Lower lobe of right lung (tissue), 2 donors: Measurements from ENCODE around the gene SIRT4. TPM values are rescaled to one million over a fixed set of nuclear protein-coding genes. Genes with fewer than 3 reads are reported as not detected.

Source experiments
- ATAC-seq, 2 donors: fragments of 200-7000 bp; cut with Tn5 transposase; one replicate each; pipeline ENCODE4 v1.9.1; 2020 to 2022; ENCODE audit warnings: mild to moderate bottlenecking in 2 of 2, moderate library complexity in 2 of 2
- DNase-seq: peaks from one replicate; pipeline ENCODE4 v3.0.0-alpha.2; 2020
- H3K27ac ChIP-seq: fragments of 200-600 bp; one replicate; pipeline ENCODE4 v1.8.0; 2022
- H3K27me3 ChIP-seq: fragments of 200-600 bp; one replicate; pipeline ENCODE4 v1.8.0; 2022; ENCODE audit warnings: low read depth
- H3K36me3 ChIP-seq: fragments of 200-600 bp; one replicate; pipeline ENCODE4 v1.8.0; 2022; ENCODE audit warnings: mild to moderate bottlenecking
- H3K4me1 ChIP-seq: fragments of 200-600 bp; one replicate; pipeline ENCODE4 v1.8.0; 2022
- H3K4me3 ChIP-seq: fragments of 200-600 bp; one replicate; pipeline ENCODE4 v1.8.0; 2022; ENCODE audit warnings: mild to moderate bottlenecking
- H3K9me3 ChIP-seq: fragments of 200-600 bp; one replicate; pipeline ENCODE4 v1.8.0; 2022
- intact Hi-C: fragments of 100-400 bp; cut with DNase I; formaldehyde crosslinking; loops from one replicate; pipeline ENCODE4 v1.11.0; 2022
- total RNA-seq: library from RNA; stranded (reverse); fragmentation: NEBNext Ultra II Directional; extraction: Animal tissue kit (Norgen Biotek cat#: 25700); gene quantifications from one replicate; pipeline ENCODE4 v1.2.1, GENCODE V29; 2021
- TF ChIP-seq, protein P1 (sequence below): fragments of 200-600 bp; IDR thresholded peaks from one replicate; pipeline ENCODE4 v1.8.0; 2022; ENCODE audit warnings: antibody characterized with exemption, mild to moderate bottlenecking
- donor health status: DM: no; HTN: yes; CAD: no; lungs with severe emphysema.

Gene SIRT4
- total RNA-seq, 1 donor from 2014 or later: 2.1 TPM

GRCh38 chr12:120264086-120264903 is 37.8 kb upstream of the SIRT4 start:
- TF ChIP-seq, protein P1, sequence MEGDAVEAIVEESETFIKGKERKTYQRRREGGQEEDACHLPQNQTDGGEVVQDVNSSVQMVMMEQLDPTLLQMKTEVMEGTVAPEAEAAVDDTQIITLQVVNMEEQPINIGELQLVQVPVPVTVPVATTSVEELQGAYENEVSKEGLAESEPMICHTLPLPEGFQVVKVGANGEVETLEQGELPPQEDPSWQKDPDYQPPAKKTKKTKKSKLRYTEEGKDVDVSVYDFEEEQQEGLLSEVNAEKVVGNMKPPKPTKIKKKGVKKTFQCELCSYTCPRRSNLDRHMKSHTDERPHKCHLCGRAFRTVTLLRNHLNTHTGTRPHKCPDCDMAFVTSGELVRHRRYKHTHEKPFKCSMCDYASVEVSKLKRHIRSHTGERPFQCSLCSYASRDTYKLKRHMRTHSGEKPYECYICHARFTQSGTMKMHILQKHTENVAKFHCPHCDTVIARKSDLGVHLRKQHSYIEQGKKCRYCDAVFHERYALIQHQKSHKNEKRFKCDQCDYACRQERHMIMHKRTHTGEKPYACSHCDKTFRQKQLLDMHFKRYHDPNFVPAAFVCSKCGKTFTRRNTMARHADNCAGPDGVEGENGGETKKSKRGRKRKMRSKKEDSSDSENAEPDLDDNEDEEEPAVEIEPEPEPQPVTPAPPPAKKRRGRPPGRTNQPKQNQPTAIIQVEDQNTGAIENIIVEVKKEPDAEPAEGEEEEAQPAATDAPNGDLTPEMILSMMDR: no peak
- Histone ChIP-seq H3K36me3 (peaks cover 5% of the 10 kb centered on the region), H3K27ac (peak overlapping the region; percentile 91), H3K4me3 (peak overlapping the region; percentile 90), H3K9me3 (no peaks in the 10 kb centered on the region), H3K4me1 (peaks cover 81% of the 10 kb centered on the region), H3K27me3 (no peaks in the 10 kb centered on the region)
- intact Hi-C loops: no loop called here
- peak in 1 of 2 donors; percentile 25 for ATAC-seq
- no peak for DNase-seq

GRCh38 chr12:120264904-120265472 is 37.1 kb upstream of the SIRT4 start:
- ATAC-seq: peak in 1 of 2 donors; percentile 7
- Histone ChIP-seq H3K27ac (peak overlapping the region; percentile 91), H3K4me1 (peaks cover 74% of the 10 kb centered on the region), H3K4me3 (peak overlapping the region; percentile 90), H3K27me3 (no peaks in the 10 kb centered on the region), H3K9me3 (no peaks in the 10 kb centered on the region), H3K36me3 (peaks cover 5% of the 10 kb centered on the region)
- TF ChIP-seq, protein P1: no peak
- intact Hi-C loops: loop anchor here (5.0 kb wide), 1 partner anchor 38 kb away; no protein-coding TSS in a partner anchor
- DNase-seq: no peak

DNA sequence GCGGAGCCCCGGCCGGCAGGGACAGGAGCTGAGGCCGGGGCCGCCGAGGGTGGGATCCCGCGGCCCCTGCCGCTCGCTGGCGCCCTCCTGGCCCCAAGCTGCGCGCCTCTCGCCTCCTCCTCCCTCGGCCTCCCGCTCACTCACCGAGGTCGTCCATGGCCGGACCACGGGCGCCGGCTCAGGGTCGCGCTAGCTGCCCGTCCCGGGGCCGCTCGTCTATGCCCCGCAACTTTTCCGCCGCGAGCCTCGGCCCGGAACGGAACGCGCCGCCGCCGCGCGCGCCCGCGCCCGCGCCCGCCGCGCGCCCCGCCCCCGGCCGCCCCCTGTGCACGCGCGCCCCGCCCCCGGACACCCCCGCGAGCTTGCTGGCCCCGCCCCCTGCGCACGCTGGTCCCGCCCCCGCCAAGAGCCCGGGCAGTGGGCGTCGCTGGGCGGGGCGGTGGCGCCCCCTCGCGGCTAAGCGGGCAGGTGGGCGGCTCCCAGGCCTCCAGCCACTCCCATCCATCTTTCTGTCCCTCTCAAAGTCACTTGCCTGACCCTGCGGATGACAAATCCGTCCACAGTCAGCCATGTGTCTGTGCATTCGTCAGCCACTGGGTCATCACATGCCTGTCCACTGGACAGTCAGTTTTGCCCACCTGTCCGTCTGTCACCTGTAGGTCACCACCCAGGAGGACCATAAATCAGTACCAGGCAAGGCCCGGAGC is 36.5 kb upstream of the SIRT4 start, which contains the start of gene PXN:
Gene PXN (minus strand): TSS at position 258 of the 707 bp plus-strand sequence. CDS start 101 bp downstream, at position 157.
- ATAC-seq (peak; percentile 89 to 97), DNase-seq (peak; percentile 91)
- H3K27me3 ChIP-seq: no peaks in the 10 kb centered on the region
- no peaks in the 10 kb centered on the region for H3K9me3 ChIP-seq
- peaks cover 67% of the 10 kb centered on the region for H3K4me1 ChIP-seq
- H3K36me3 ChIP-seq: peaks cover 5% of the 10 kb centered on the region
- intact Hi-C loops: loop anchor here (5.0 kb wide), 1 partner anchor 38 kb away; no protein-coding TSS in a partner anchor
- H3K27ac ChIP-seq: peak within 1 kb of the TSS; percentile 91
- H3K4me3 ChIP-seq: peak within 1 kb of the TSS; percentile 90
- TF ChIP-seq, protein P1: peak; percentile 85

GRCh38 chr12:120266180-120266870 is 35.8 kb upstream of the SIRT4 start:
- TF ChIP-seq, protein P1: no peak
- no peak overlapping the region for H3K4me3 ChIP-seq
- no peaks in the 10 kb centered on the region for H3K9me3 ChIP-seq
- H3K27me3 ChIP-seq: no peaks in the 10 kb centered on the region
- H3K36me3 ChIP-seq: peaks cover 2% of the 10 kb centered on the region
- peaks cover 60% of the 10 kb centered on the region for H3K4me1 ChIP-seq
- no peak overlapping the region for H3K27ac ChIP-seq
- no peak for DNase-seq
- ATAC-seq: no peak
- intact Hi-C loops: loop anchor here (5.0 kb wide), 1 partner anchor 39 kb away; no protein-coding TSS in a partner anchor

- ATAC-seq (peak; percentile 3 to 26), DNase-seq (no peak)
These were observed 34.4 kb upstream of the SIRT4 start for GRCh38 chr12:120267736-120268135.

More at GRCh38 chr12:120267736-120268135, 34.4 kb upstream of the SIRT4 start:
- TF ChIP-seq, protein P1: no peak
- H3K27ac ChIP-seq: peak overlapping the region; percentile 70
- H3K27me3 ChIP-seq: no peaks in the 10 kb centered on the region
- H3K9me3 ChIP-seq: no peaks in the 10 kb centered on the region
- H3K4me3 ChIP-seq: no peak overlapping the region
- intact Hi-C loops: loop anchor here (5.0 kb wide), 1 partner anchor 40 kb away; no protein-coding TSS in a partner anchor
- H3K36me3 ChIP-seq: no peaks in the 10 kb centered on the region
- peaks cover 46% of the 10 kb centered on the region for H3K4me1 ChIP-seq
